GM18517 (cell line): Measurements from ENCODE around the gene CDC45.

Experiments
- ATAC-seq: cut with Tn5 transposase; IDR thresholded peaks from one replicate; pipeline ENCODE4 v1.9.1; 2021; ENCODE audit warnings: mild to moderate bottlenecking, moderate library complexity; ENCODE audit not compliant: unreplicated experiment

CDC45 gene

GRCh38 chr22:19553201-19553600, 73.5 kb downstream of the CDC45 start:
- no peak for ATAC-seq

GRCh38 chr22:19554834-19555404, 75.2 kb downstream of the CDC45 start:
- no peak for ATAC-seq

GRCh38 chr22:19555651-19556050, 75.9 kb downstream of the CDC45 start:
- ATAC-seq = no peak

- no peak for ATAC-seq
Measured at GRCh38 chr22:19556963-19557545, 77.3 kb downstream of the CDC45 start.

GRCh38 chr22:19559324-19559811, 79.6 kb downstream of the CDC45 start:
- no peak for ATAC-seq

GRCh38 chr22:19559956-19560355, 80.2 kb downstream of the CDC45 start:
- ATAC-seq = no peak

- ATAC-seq = no peak
Measured at GRCh38 chr22:19565382-19566278, 85.9 kb downstream of the CDC45 start.

- ATAC-seq = no peak
Measured at GRCh38 chr22:19566279-19567156, 86.8 kb downstream of the CDC45 start.

GRCh38 chr22:19567157-19568009, 87.7 kb downstream of the CDC45 start:
- ATAC-seq = no peak

- ATAC-seq = no peak
Measured at GRCh38 chr22:19568337-19569275, 88.9 kb downstream of the CDC45 start.

- no peak for ATAC-seq
Measured at GRCh38 chr22:19569276-19569640, 89.5 kb downstream of the CDC45 start.

- no peak for ATAC-seq
Measured at GRCh38 chr22:19569976-19570375, 90.3 kb downstream of the CDC45 start.
